Measurements from ENCODE around the gene MTCP1. TPM values are rescaled to one million over a fixed set of nuclear protein-coding genes. Genes with fewer than 3 reads are reported as not detected.

The MTCP1 gene
- total and polyA plus RNA-seq, 2 of the 8 experiments (the other 6 are each of a cell fraction or from before 2014, with no cell fraction given), result 1.2 to 12.3 TPM

GRCh38 chrX:155108427-155108826, 37.5 kb upstream of the MTCP1 start (continued):
- no peak for TF ChIP-seq SIN3A (conservative IDR thresholded peaks at IDR 0.05 in 1 of 2, IDR thresholded peaks at IDR 0.05 in 1 of 2; ENCODE audit: low read depth in 1 of 2, low read length in 2 of 2)
- no peak for TF ChIP-seq POLR2AphosphoS5 (IDR thresholded peaks at IDR 0.05; ENCODE audit: low read depth, low read length)
- TF ChIP-seq NRF1 (IDR thresholded peaks at IDR 0.05; ENCODE audit: low read depth, low read length), result no peak
